GM12878 (cell line): ENCODE results near the gene PRPF6. TPM values are rescaled to one million over a fixed set of nuclear protein-coding genes. Genes with fewer than 3 reads are reported as not detected.

ENCODE experiments used
- ATAC-seq: fragments of 200-7000 bp; cut with Tn5 transposase; 3 replicates; pipeline ENCODE4 v1.9.1; 2020; ENCODE audit warnings: mild to moderate bottlenecking, moderate library complexity
- BruUV-seq: library from RNA; stranded (reverse); fragments of 400-500 nt; replicated peaks from 2 replicates; lab custom pipeline; 2021; lab: Mats Ljungman, UMichigan
- CTCF ChIA-PET: fragments of 300-600 bp; sonication (Branson Sonifier 250); formaldehyde crosslinking; extraction: SDS; loops from one replicate; lab custom pipeline; 2021; ENCODE audit warnings: inconsistent platforms; lab: Yijun Ruan, JAX
- POLR2A ChIA-PET: fragments of 350-600 bp; formaldehyde crosslinking; extraction: SDS; loops from one replicate; lab custom pipeline; 2021; ENCODE audit warnings: inconsistent platforms; lab: Charles Lee
- RAD21 ChIA-PET: fragments of 300-600 bp; sonication (Branson Sonifier 250); formaldehyde crosslinking; loops from one replicate; lab custom pipeline; 2023; ENCODE audit warnings: antibody characterized with exemption; ENCODE audit not compliant: unreplicated experiment; lab: Charles Lee
- SMC1A ChIA-PET: fragments of 300-600 bp; sonication (Branson Sonifier 250); formaldehyde crosslinking; loops from one replicate; lab custom pipeline; 2023; ENCODE audit not compliant: unreplicated experiment, uncharacterized antibody; lab: Charles Lee
- DNase-seq: peaks from one replicate; pipeline ENCODE4 v3.0.0-alpha.2; 2011; ENCODE audit warnings: low read depth, low spot score
- FAIRE-seq: peaks from 3 replicates; lab custom pipeline; 2011; peaks lifted over from hg19 to GRCh38; lab: Jason Lieb, UNC
- H2AFZ ChIP-seq: 2 replicates; pipeline ENCODE4 v1.6.0; 2011; ENCODE audit warnings: low read depth, low read length, control low read depth; ENCODE audit not compliant: control insufficient read depth
- H3K27ac ChIP-seq: 2 replicates; pipeline ENCODE4 v1.5.1; 2011; ENCODE audit warnings: control low read depth; ENCODE audit not compliant: control insufficient read depth, insufficient read depth
- H3K27me3 ChIP-seq, 2 experiments: replicated peaks in 1 of 2; 2 replicates each; pipeline versions ENCODE4 v1.6.0 to v1.6.1; 2011; ENCODE audit warnings: low read length in 1 of 2; ENCODE audit not compliant: control insufficient read depth in 2 of 2, insufficient read depth in 2 of 2
- H3K36me3 ChIP-seq, 2 experiments: 2 replicates each; pipeline ENCODE4 v1.5.1; 2011; ENCODE audit warnings: low read length in 1 of 2; ENCODE audit not compliant: control insufficient read depth in 2 of 2, insufficient read depth in 2 of 2
- H3K4me1 ChIP-seq: 2 replicates; pipeline ENCODE4 v1.6.1; 2011; ENCODE audit warnings: mild to moderate bottlenecking, low read length, moderate library complexity, mixed read lengths; ENCODE audit not compliant: control insufficient read depth, insufficient read depth
- H3K4me2 ChIP-seq: 2 replicates; pipeline ENCODE4 v1.6.0; 2011; ENCODE audit warnings: control low read depth; ENCODE audit not compliant: control insufficient read depth, insufficient read depth
- H3K4me3 ChIP-seq: fragments of 200-600 bp; sonication (generic); 2 replicates; pipeline ENCODE4 v1.5.1; 2016
- H3K79me2 ChIP-seq: 2 replicates; pipeline ENCODE4 v1.6.0; 2011; ENCODE audit warnings: low read length; ENCODE audit not compliant: control insufficient read depth, insufficient read depth
- H3K9ac ChIP-seq: 2 replicates; pipeline ENCODE4 v1.8.0; 2011; ENCODE audit warnings: low read length, control low read depth, mixed read lengths; ENCODE audit not compliant: control insufficient read depth, insufficient read depth
- H3K9me3 ChIP-seq: replicated peaks from 3 replicates; pipeline ENCODE4 v1.5.1; 2011; ENCODE audit warnings: mild to moderate bottlenecking, low read length; ENCODE audit not compliant: control insufficient read depth, insufficient read depth
- H4K20me1 ChIP-seq: 2 replicates; pipeline ENCODE4 v1.6.0; 2011; ENCODE audit not compliant: control insufficient read depth, insufficient read depth
- BCL11A ChIP-seq: IDR thresholded peaks from 2 replicates; pipeline ENCODE4 v1.6.1; 2011; ENCODE audit warnings: low read depth, low read length
- CHD2 ChIP-seq: IDR thresholded peaks from 2 replicates; pipeline ENCODE4 v1.6.1; 2011; ENCODE audit warnings: low read depth, low read length, improper control_type of control experiment, borderline replicate concordance
- GATAD2B ChIP-seq: fragments of 450-650 bp; conservative IDR thresholded peaks from 2 replicates; pipeline ENCODE4 v1.6.1; 2017; ENCODE audit warnings: low read depth, mild to moderate bottlenecking, moderate library complexity
- HSF1 ChIP-seq: fragments of 150-350 bp; IDR thresholded peaks from 2 replicates; pipeline ENCODE4 v1.6.1; 2014; ENCODE audit warnings: mild to moderate bottlenecking, low read depth, low read length
- IRF3 ChIP-seq: fragments of 450-650 bp; IDR thresholded peaks from 2 replicates; pipeline ENCODE4 v1.6.1; 2014; ENCODE audit warnings: mild to moderate bottlenecking
- KLF5 ChIP-seq: fragments of 450-650 bp; IDR thresholded peaks from 2 replicates; pipeline ENCODE4 v1.6.1; 2014; ENCODE audit warnings: mild to moderate bottlenecking; ENCODE audit not compliant: partially characterized antibody
- MAX ChIP-seq: IDR thresholded peaks from 2 replicates; pipeline ENCODE4 v1.6.1; 2012; ENCODE audit warnings: low read depth, low read length, improper control_type of control experiment
- MLLT1 ChIP-seq: fragments of 450-650 bp; IDR thresholded peaks from 2 replicates; pipeline ENCODE4 v1.6.1; 2016; ENCODE audit warnings: mild to moderate bottlenecking
- POLR2A ChIP-seq: IDR thresholded peaks from 2 replicates; pipeline ENCODE4 v1.6.1; 2011; ENCODE audit warnings: low read depth, mild to moderate bottlenecking, low read length
- POLR2AphosphoS2 ChIP-seq: IDR thresholded peaks from 2 replicates; pipeline ENCODE4 v1.6.1; 2011; ENCODE audit warnings: low read depth, mild to moderate bottlenecking, low read length, improper control_type of control experiment, moderate library complexity
- POU2F2 ChIP-seq: IDR thresholded peaks from 3 replicates; pipeline ENCODE4 v1.6.1; 2011; ENCODE audit warnings: low read depth, mild to moderate bottlenecking, low read length, borderline replicate concordance
- SMAD5 ChIP-seq: IDR thresholded peaks from 2 replicates; pipeline ENCODE4 v1.6.1; 2016; ENCODE audit warnings: antibody characterized with exemption, low read depth
- SREBF2 ChIP-seq: IDR thresholded peaks from 2 replicates; pipeline ENCODE4 v1.6.1; 2012; ENCODE audit warnings: mild to moderate bottlenecking, low read length
- YBX1 ChIP-seq: fragments of 450-650 bp; IDR thresholded peaks from 2 replicates; pipeline ENCODE4 v1.6.1; 2016; ENCODE audit warnings: antibody characterized with exemption
- WGBS: methylation state at CpG from one replicate; pipeline ENCODE4 v1.1.6; 2016; ENCODE audit warnings: low lambda C conversion rate; ENCODE audit not compliant: insufficient replicate concordance, insufficient coverage; ENCODE audit errors: missing lambda C conversion rate; 5-methylcytosine and 5-hydroxymethylcytosine counted together
- in situ Hi-C: fragments of 300-500 bp; cut with MboI; formaldehyde crosslinking; loops from 9 replicates; pipeline ENCODE4 v1.14.3; 2018; ENCODE audit warnings: mixed read lengths
- intact Hi-C: fragments of 100-400 bp; cut with micrococcal nuclease; formaldehyde crosslinking; loops from one replicate; pipeline ENCODE4 v1.14.2; 2022; ENCODE audit not compliant: unreplicated experiment
- polyA plus RNA-seq, 11 experiments: library from polyadenylated mRNA; depleted of rRNA in 4 of 11; unstranded in 6 of 11; stranded (reverse) in 5 of 11; fragments of >200 nt; fragmentation: Nextera tagmentation in 4 of 11; fragmentation: Illumina TruSeq in 1 of 11; extraction: Ambion mirVana in 4 of 11; extraction: Trizol in 1 of 11; gene quantifications; 1 replicate in 1 of 11; 2 replicates in 10 of 11; pipeline versions ENCODE4 v1.2.1 to v1.2.3, GENCODE V29; 2011 to 2016; ENCODE audit warnings: inconsistent platforms in 2 of 11, missing spikeins in 2 of 11, low read depth in 1 of 11
- total RNA-seq, 4 experiments: library from RNA; depleted of rRNA in 3 of 4; stranded (reverse); fragments of >200 nt in 3 of 4; fragmentation: Illumina TruSeq in 1 of 4; extraction: Trizol in 1 of 4; gene quantifications; 2 replicates each; pipeline versions ENCODE4 v1.2.1 to v1.2.3, GENCODE V29; 2013 to 2021

PRPF6 gene
- total and polyA plus RNA-seq, 10 of the 15 experiments (the other 5 are each of a cell fraction or from before 2014, with no cell fraction given) = 5.0 to 102 (median 71.3) TPM

GRCh38 chr20:64035933-64036345 is 55.0 kb downstream of the PRPF6 start, which contains the start of gene C20orf204:
Gene C20orf204, plus strand, starts transcription at chr20:64036182. Its CDS starts 142 bp downstream, at chr20:64036324.
- WGBS = 97% methylated on average over 10 of the region's 10 CpGs
- Histone ChIP-seq H3K36me3 (peaks cover 6 to 17% of the 10 kb centered on the region in 2 experiments; a peak in 3 of 4 replicates), H3K9ac (peak within 1 kb of the TSS; percentile 64), H3K27me3 (no peaks in the 10 kb centered on the region), H3K4me1 (peaks cover 50% of the 10 kb centered on the region), H3K27ac (peak within 1 kb of the TSS; percentile 77), H3K79me2 (peaks cover 4% of the 10 kb centered on the region), H3K4me2 (peak within 1 kb of the TSS; percentile 70), H3K4me3 (no peak within 1 kb of the TSS), H3K9me3 (no peaks in the 10 kb centered on the region), H4K20me1 (no peaks in the 10 kb centered on the region), H2AFZ (no peak within 1 kb of the TSS)
- ChIA-PET RAD21 (interaction anchor here (1.7 to 7.1 kb wide), 2 partner anchors 25 to 55 kb away, joined by 4 to 92 read pairs; partner anchors contain the start of genes PRPF6 and SAMD10), CTCF (interaction anchor here (1.0 to 9.1 kb wide), 6 partner anchors 21 to 86 kb away, joined by 3 to 108 read pairs (median 4); partner anchors contain the start of genes PRPF6 and SAMD10), POLR2A (interaction anchor here (1.1 to 7.2 kb wide), 4 partner anchors 32 to 55 kb away, joined by 4 to 63 read pairs (median 7); partner anchors contain the start of genes PRPF6 and SAMD10), SMC1A (interaction anchor here (0.6 to 6.1 kb wide), 7 partner anchors 11 to 84 kb away, joined by 3 to 52 read pairs (median 3); partner anchors contain the start of genes PRPF6 and SAMD10)
- no peak for DNase-seq
- intact Hi-C loops = loop anchor here (2.0 kb wide), 1 partner anchor 23 kb away; no protein-coding TSS in a partner anchor
- in situ Hi-C loops = no loop called here
- FAIRE-seq = no peak
- peak; percentile 2; the same call in 1 of the 2 replicates for TF ChIP-seq CHD2
- no peak for TF ChIP-seq HSF1
- no peak for TF ChIP-seq KLF5
- TF ChIP-seq BCL11A = no peak
- TF ChIP-seq GATAD2B = no peak
- TF ChIP-seq POLR2AphosphoS2 = peak; percentile 57
- TF ChIP-seq IRF3 = no peak
- TF ChIP-seq YBX1 = no peak
- TF ChIP-seq MLLT1 = peak; percentile 54; the same call in 1 of the 2 replicates
- no peak for TF ChIP-seq SREBF2
- TF ChIP-seq MAX = no peak
- TF ChIP-seq POLR2A = peak; percentile 60
- 0 out of 2 replicates have a peak, but pooled peaks have one; percentile 54 for TF ChIP-seq SMAD5
- no peak for TF ChIP-seq POU2F2
- TF ChIP-seq, all 136 proteins: peak for 5
- ATAC-seq = no peak
- BruUV-seq = no TSS peak
